Ovary (tissue), 9 donors: Measurements from ENCODE around the gene LPO. TPM values are rescaled to one million over a fixed set of nuclear protein-coding genes. Genes with fewer than 3 reads are reported as not detected.

Experiments used
- DNase-seq, 5 donors: peaks; one replicate each; pipeline ENCODE4 v3.0.0-alpha.2; 2019 to 2020
- H3K27ac ChIP-seq, 2 donors: fragments of 200-600 bp; one replicate each; pipeline versions ENCODE4 v1.5.1 to v1.8.0; 2019 to 2022
- H3K27me3 ChIP-seq: fragments of 200-600 bp; one replicate; pipeline ENCODE4 v1.8.0; 2022
- H3K36me3 ChIP-seq: fragments of 200-600 bp; sonication (generic); one replicate; pipeline ENCODE4 v1.5.1; 2019
- H3K4me1 ChIP-seq: one replicate; pipeline ENCODE4 v1.8.1; 2013; ENCODE audit warnings: mild to moderate bottlenecking, moderate library complexity; ENCODE audit not compliant: insufficient read depth
- H3K4me3 ChIP-seq: fragments of 200-600 bp; sonication (generic); one replicate; pipeline ENCODE4 v1.5.1; 2017
- H3K9me3 ChIP-seq, 2 donors: fragments of 200-600 bp in 1 of 2; sonication (generic) in 1 of 2; one replicate each; pipeline versions ENCODE4 v1.5.1 to v1.8.1; 2013 to 2019; ENCODE audit warnings: mild to moderate bottlenecking in 1 of 2, moderate library complexity in 1 of 2
- EP300 ChIP-seq: sonication (generic); formaldehyde crosslinking; IDR thresholded peaks from one replicate; pipeline ENCODE4 v1.6.1; 2017; ENCODE audit warnings: antibody characterized with exemption
- POLR2A ChIP-seq: fragments of 450-650 bp; IDR thresholded peaks from one replicate; pipeline ENCODE4 v1.6.1; 2017; ENCODE audit warnings: antibody characterized with exemption, mild to moderate bottlenecking, moderate library complexity
- WGBS, 3 donors: extraction: QIAGEN DNeasy Blood & Tissue Kit in 1 of 3; methylation state at CpG; one replicate each; pipeline versions ENCODE4 v1.1.5 to v1.1.7; 2013 to 2017; 5-methylcytosine and 5-hydroxymethylcytosine counted together
- intact Hi-C, 4 donors: fragments of 100-400 bp; cut with DNase I; formaldehyde crosslinking; loops; one replicate each; pipeline versions ENCODE4 v1.11.0 to v1.15.1; 2022 to 2023
- polyA plus RNA-seq, 2 donors: library from polyadenylated mRNA; stranded (reverse); fragments of 200-250 nt in 1 of 2; fragments of 350-450 nt in 1 of 2; fragmentation: Illumina TruSeq in 1 of 2; extraction: RNeasy Lipid Tissue Mini Kit (QIAGEN cat#74804) in 1 of 2; gene quantifications; one replicate each; pipeline ENCODE4 v1.2.3, GENCODE V29; 2013 to 2014
- total RNA-seq, 7 donors: library from RNA; depleted of rRNA in 2 of 7; stranded (reverse); fragments of >200 nt in 2 of 7; fragmentation: NEBNext Ultra II Directional in 3 of 7; extraction: Animal tissue kit (Norgen Biotek cat#: 25700) in 3 of 7; gene quantifications; one replicate each; pipeline versions ENCODE4 v1.1.0 to v1.2.4, GENCODE V29; 2016 to 2023
- TF ChIP-seq, protein P1 (sequence below), 3 donors: fragments of 450-650 bp in 2 of 3; fragments of 200-600 bp in 1 of 3; IDR thresholded peaks; one replicate each; pipeline versions ENCODE4 v1.5.1 to v1.8.0; 2016 to 2022; ENCODE audit warnings: antibody characterized with exemption in 3 of 3, mild to moderate bottlenecking in 1 of 3
- donor health status: DM: no; HTN: no; CAD: no; lungs with moderate emphysema.
- donor health status: DM: no; HTN: no; CAD: no.
- donor health status: Bipolar disorder and iron deficiency.
- donor health status: DM: yes; HTN: yes; CAD: no.
- donor health status: DM: no; HTN: no; CAD: no.
- donor health status: DM: yes; HTN: yes; CAD: no.

The LPO gene
- total and polyA plus RNA-seq, 9 donors, result 0.32 to 1.6 TPM; not detected in 7

DNA sequence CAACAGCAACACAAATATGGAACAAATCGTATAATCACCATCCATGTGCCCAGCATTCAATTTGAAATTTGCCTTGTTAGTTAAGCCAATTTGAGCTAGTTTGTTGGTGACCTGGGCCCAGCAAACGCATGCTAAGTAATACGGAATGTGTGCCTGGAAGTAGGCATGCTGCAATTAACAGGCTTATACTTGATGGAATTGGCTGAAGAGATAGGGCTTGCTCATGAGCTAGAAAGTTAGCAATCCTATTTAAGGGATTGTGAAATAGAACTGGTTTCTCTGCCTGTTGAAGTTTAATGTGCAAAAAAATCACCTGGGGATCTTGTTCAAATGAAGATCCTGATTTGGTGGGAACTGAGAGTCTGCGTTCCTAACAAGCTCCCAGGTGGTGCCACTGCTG is 8.5 kb upstream of the LPO start:
- Histone ChIP-seq H3K36me3 (no peaks in the 10 kb centered on the region), H3K4me3 (no peak overlapping the region), H3K9me3 (no peaks in the 10 kb centered on the region), H3K27ac (no peak overlapping the region), H3K27me3 (no peaks in the 10 kb centered on the region), H3K4me1 (no peaks in the 10 kb centered on the region)
- TF ChIP-seq EP300 (no peak), POLR2A (no peak)
- TF ChIP-seq, protein P1, sequence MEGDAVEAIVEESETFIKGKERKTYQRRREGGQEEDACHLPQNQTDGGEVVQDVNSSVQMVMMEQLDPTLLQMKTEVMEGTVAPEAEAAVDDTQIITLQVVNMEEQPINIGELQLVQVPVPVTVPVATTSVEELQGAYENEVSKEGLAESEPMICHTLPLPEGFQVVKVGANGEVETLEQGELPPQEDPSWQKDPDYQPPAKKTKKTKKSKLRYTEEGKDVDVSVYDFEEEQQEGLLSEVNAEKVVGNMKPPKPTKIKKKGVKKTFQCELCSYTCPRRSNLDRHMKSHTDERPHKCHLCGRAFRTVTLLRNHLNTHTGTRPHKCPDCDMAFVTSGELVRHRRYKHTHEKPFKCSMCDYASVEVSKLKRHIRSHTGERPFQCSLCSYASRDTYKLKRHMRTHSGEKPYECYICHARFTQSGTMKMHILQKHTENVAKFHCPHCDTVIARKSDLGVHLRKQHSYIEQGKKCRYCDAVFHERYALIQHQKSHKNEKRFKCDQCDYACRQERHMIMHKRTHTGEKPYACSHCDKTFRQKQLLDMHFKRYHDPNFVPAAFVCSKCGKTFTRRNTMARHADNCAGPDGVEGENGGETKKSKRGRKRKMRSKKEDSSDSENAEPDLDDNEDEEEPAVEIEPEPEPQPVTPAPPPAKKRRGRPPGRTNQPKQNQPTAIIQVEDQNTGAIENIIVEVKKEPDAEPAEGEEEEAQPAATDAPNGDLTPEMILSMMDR (IDR thresholded peaks at IDR 0.05), result no peak
- DNase-seq, result no peak
- intact Hi-C loops, result no loop called here
- WGBS, 3 donors, result 88 to 91% (median 89%) methylated on average over 4 of the region's 4 CpGs

DNA sequence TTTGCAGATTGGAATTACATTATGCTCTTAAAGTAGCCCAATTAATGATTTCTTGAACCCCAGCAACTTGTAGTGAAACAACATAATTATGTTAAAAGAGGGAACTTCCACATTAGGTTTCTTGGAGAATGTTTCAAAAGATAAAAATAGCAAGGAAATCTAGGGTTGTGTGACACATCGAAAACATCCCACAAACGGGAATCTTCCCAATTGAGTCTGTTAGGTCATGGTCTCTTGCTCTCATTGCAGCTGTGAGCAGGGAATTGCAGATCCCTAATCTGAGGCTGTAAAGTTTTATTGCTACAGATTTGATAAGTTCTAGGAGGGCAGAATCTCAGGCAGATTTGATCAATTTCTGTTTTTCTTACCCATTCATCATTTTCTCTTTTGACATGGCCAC is 6.7 kb upstream of the LPO start:
- Histone ChIP-seq H3K4me3 (no peak overlapping the region), H3K4me1 (no peaks in the 10 kb centered on the region), H3K9me3 (no peaks in the 10 kb centered on the region), H3K27me3 (no peaks in the 10 kb centered on the region), H3K36me3 (no peaks in the 10 kb centered on the region), H3K27ac (no peak overlapping the region)
- DNase-seq, result no peak
- 17 to 22% (median 21%) methylated on average over 2 of the region's 2 CpGs for WGBS, 3 donors
- TF ChIP-seq, protein P1 (IDR thresholded peaks at IDR 0.05), result no peak
- TF ChIP-seq EP300 (no peak), POLR2A (no peak)
- intact Hi-C loops, result no loop called here

DNA sequence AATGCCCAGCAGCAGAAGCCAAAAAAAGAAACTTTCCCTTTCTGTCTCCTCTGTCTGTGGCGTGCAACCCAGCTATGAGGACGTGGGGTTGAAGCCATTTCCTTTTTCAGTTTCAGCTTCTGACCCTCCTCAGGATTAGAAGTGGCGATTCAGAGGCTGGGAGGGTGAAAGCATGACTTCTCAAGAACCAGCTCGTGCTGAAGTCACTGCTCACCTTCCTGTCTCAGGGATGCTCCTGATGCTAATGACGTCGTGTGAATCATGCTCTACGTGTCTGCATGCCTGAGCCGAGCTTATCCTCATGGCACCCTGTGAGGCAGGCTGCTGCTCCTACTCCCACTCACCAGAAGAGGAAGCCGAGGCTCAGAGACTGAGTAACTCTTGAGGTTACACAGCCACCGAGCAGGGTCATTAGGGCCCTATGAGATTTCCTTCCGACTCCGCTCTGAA is 5.7 kb upstream of the LPO start:
- no peak overlapping the region for H3K4me3 ChIP-seq
- H3K9me3 ChIP-seq, result no peaks in the 10 kb centered on the region
- H3K4me1 ChIP-seq, result no peaks in the 10 kb centered on the region
- no peak for DNase-seq
- no peaks in the 10 kb centered on the region for H3K36me3 ChIP-seq
- TF ChIP-seq, protein P1 (IDR thresholded peaks at IDR 0.05), result no peak
- TF ChIP-seq EP300 (no peak), POLR2A (no peak)
- H3K27me3 ChIP-seq, result no peaks in the 10 kb centered on the region
- no peak overlapping the region for H3K27ac ChIP-seq
- 32 to 44% (median 34%) methylated on average over 12 of the region's 12 CpGs for WGBS, 3 donors
- intact Hi-C loops, result no loop called here

DNA sequence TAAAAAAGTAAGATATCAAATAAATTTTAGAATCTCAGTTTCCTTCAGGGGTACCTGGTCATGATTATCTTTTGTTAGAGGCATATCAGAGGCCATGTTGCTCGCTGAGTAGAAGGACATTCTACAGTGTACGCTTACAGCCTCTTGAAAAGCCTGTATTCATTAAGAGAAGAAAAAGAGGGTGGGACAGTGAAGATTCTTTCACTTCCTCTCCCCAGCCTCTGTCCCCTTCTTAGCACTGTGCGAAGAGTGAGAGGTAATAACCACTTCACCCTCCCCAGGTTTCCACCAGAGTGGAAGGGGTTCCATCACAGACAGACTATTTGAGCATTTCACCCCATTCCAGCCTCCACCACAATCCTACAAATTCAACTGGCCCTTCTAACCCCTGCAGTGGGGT is 4.8 kb upstream of the LPO start:
- H3K4me3 ChIP-seq, result no peak overlapping the region
- no peak for DNase-seq
- H3K4me1 ChIP-seq, result no peaks in the 10 kb centered on the region
- no peaks in the 10 kb centered on the region for H3K36me3 ChIP-seq
- H3K27me3 ChIP-seq, result no peaks in the 10 kb centered on the region
- TF ChIP-seq POLR2A, result no peak
- TF ChIP-seq, protein P1 (IDR thresholded peaks at IDR 0.05), result no peak
- intact Hi-C loops, result no loop called here
- H3K27ac ChIP-seq, result no peak overlapping the region
- no peaks in the 10 kb centered on the region for H3K9me3 ChIP-seq
- WGBS, 3 donors, result 77 to 84% (median 79%) methylated on average over 3 of the region's 3 CpGs

DNA sequence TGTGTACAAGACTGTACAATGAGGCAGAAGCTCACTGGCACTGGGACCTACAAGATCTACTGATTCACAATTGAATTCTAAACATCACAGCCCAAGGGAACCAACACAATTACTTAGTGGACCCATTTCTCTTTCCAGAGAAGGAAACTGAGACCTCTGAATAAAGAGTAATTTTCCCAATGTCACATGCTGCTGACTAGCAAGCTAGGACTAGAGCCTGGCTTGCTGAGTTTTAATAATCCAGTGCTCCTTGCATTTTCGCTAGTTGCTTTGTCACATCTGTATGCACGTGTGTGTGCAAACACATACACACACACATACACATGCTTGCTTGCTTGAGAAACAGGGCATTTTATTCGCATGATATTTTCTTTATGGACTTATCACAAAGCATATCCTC is 3.9 kb upstream of the LPO start:
- TF ChIP-seq EP300 (no peak), POLR2A (no peak)
- TF ChIP-seq, protein P1 (IDR thresholded peaks at IDR 0.05), result no peak
- Histone ChIP-seq H3K4me3 (no peak overlapping the region), H3K4me1 (no peaks in the 10 kb centered on the region), H3K36me3 (no peaks in the 10 kb centered on the region), H3K9me3 (no peaks in the 10 kb centered on the region), H3K27me3 (no peaks in the 10 kb centered on the region), H3K27ac (no peak overlapping the region)
- intact Hi-C loops, result no loop called here
- 56 to 82% (median 63%) methylated on average over 3 of the region's 3 CpGs for WGBS, 3 donors
- DNase-seq, result no peak
